GM12878 (cell line): ENCODE measurements around the gene PIEZO2. TPM values are rescaled to one million over a fixed set of nuclear protein-coding genes. Genes with fewer than 3 reads are reported as not detected.

Experiments
- ATAC-seq: fragments of 200-7000 bp; cut with Tn5 transposase; 3 replicates; pipeline ENCODE4 v1.9.1; 2020; ENCODE audit warnings: mild to moderate bottlenecking, moderate library complexity
- BruUV-seq: library from RNA; stranded (reverse); fragments of 400-500 nt; replicated peaks from 2 replicates; lab custom pipeline; 2021; lab: Mats Ljungman, UMichigan
- CTCF ChIA-PET: fragments of 300-600 bp; sonication (Branson Sonifier 250); formaldehyde crosslinking; extraction: SDS; loops from one replicate; lab custom pipeline; 2021; ENCODE audit warnings: inconsistent platforms; lab: Yijun Ruan, JAX
- POLR2A ChIA-PET: fragments of 350-600 bp; formaldehyde crosslinking; extraction: SDS; loops from one replicate; lab custom pipeline; 2021; ENCODE audit warnings: inconsistent platforms; lab: Charles Lee
- RAD21 ChIA-PET: fragments of 300-600 bp; sonication (Branson Sonifier 250); formaldehyde crosslinking; loops from one replicate; lab custom pipeline; 2023; ENCODE audit warnings: antibody characterized with exemption; ENCODE audit not compliant: unreplicated experiment; lab: Charles Lee
- SMC1A ChIA-PET: fragments of 300-600 bp; sonication (Branson Sonifier 250); formaldehyde crosslinking; loops from one replicate; lab custom pipeline; 2023; ENCODE audit not compliant: unreplicated experiment, uncharacterized antibody; lab: Charles Lee
- DNase-seq: peaks from one replicate; pipeline ENCODE4 v3.0.0-alpha.2; 2011; ENCODE audit warnings: low read depth, low spot score
- FAIRE-seq: peaks from 3 replicates; lab custom pipeline; 2011; peaks lifted over from hg19 to GRCh38; lab: Jason Lieb, UNC
- H2AFZ ChIP-seq: 2 replicates; pipeline ENCODE4 v1.6.0; 2011; ENCODE audit warnings: low read depth, low read length, control low read depth; ENCODE audit not compliant: control insufficient read depth
- H3K27ac ChIP-seq: 2 replicates; pipeline ENCODE4 v1.5.1; 2011; ENCODE audit warnings: control low read depth; ENCODE audit not compliant: control insufficient read depth, insufficient read depth
- H3K27me3 ChIP-seq, 2 experiments: replicated peaks in 1 of 2; 2 replicates each; pipeline versions ENCODE4 v1.6.0 to v1.6.1; 2011; ENCODE audit warnings: low read length in 1 of 2; ENCODE audit not compliant: control insufficient read depth in 2 of 2, insufficient read depth in 2 of 2
- H3K36me3 ChIP-seq, 2 experiments: 2 replicates each; pipeline ENCODE4 v1.5.1; 2011; ENCODE audit warnings: low read length in 1 of 2; ENCODE audit not compliant: control insufficient read depth in 2 of 2, insufficient read depth in 2 of 2
- H3K4me1 ChIP-seq: 2 replicates; pipeline ENCODE4 v1.6.1; 2011; ENCODE audit warnings: mild to moderate bottlenecking, low read length, moderate library complexity, mixed read lengths; ENCODE audit not compliant: control insufficient read depth, insufficient read depth
- H3K4me2 ChIP-seq: 2 replicates; pipeline ENCODE4 v1.6.0; 2011; ENCODE audit warnings: control low read depth; ENCODE audit not compliant: control insufficient read depth, insufficient read depth
- H3K4me3 ChIP-seq: fragments of 200-600 bp; sonication (generic); 2 replicates; pipeline ENCODE4 v1.5.1; 2016
- H3K79me2 ChIP-seq: 2 replicates; pipeline ENCODE4 v1.6.0; 2011; ENCODE audit warnings: low read length; ENCODE audit not compliant: control insufficient read depth, insufficient read depth
- H3K9ac ChIP-seq: 2 replicates; pipeline ENCODE4 v1.8.0; 2011; ENCODE audit warnings: low read length, control low read depth, mixed read lengths; ENCODE audit not compliant: control insufficient read depth, insufficient read depth
- H3K9me3 ChIP-seq: replicated peaks from 3 replicates; pipeline ENCODE4 v1.5.1; 2011; ENCODE audit warnings: mild to moderate bottlenecking, low read length; ENCODE audit not compliant: control insufficient read depth, insufficient read depth
- H4K20me1 ChIP-seq: 2 replicates; pipeline ENCODE4 v1.6.0; 2011; ENCODE audit not compliant: control insufficient read depth, insufficient read depth
- ATF3 ChIP-seq: IDR thresholded peaks from 2 replicates; pipeline ENCODE4 v1.6.1; 2011; ENCODE audit warnings: low read depth, mild to moderate bottlenecking, low read length, moderate library complexity, borderline replicate concordance; ENCODE audit errors: extremely low read depth
- BMI1 ChIP-seq: fragments of 450-650 bp; IDR thresholded peaks from 2 replicates; pipeline ENCODE4 v1.6.1; 2016; ENCODE audit warnings: mild to moderate bottlenecking, moderate library complexity, borderline replicate concordance
- CHD4 ChIP-seq: fragments of 200-600 bp; sonication (generic); IDR thresholded peaks from 2 replicates; pipeline ENCODE4 v1.6.1; 2016; ENCODE audit warnings: mild to moderate bottlenecking
- GATAD2B ChIP-seq: fragments of 450-650 bp; conservative IDR thresholded peaks from 2 replicates; pipeline ENCODE4 v1.6.1; 2017; ENCODE audit warnings: low read depth, mild to moderate bottlenecking, moderate library complexity
- JUNB ChIP-seq: IDR thresholded peaks from 2 replicates; pipeline ENCODE4 v1.6.1; 2016; ENCODE audit warnings: antibody characterized with exemption, mild to moderate bottlenecking
- SMAD5 ChIP-seq: IDR thresholded peaks from 2 replicates; pipeline ENCODE4 v1.6.1; 2016; ENCODE audit warnings: antibody characterized with exemption, low read depth
- SP1 ChIP-seq: IDR thresholded peaks from one replicate; pipeline ENCODE4 v1.6.1; 2011; ENCODE audit warnings: low read depth, low read length
- SUPT20H ChIP-seq: IDR thresholded peaks from 2 replicates; pipeline ENCODE4 v1.6.1; 2011; ENCODE audit warnings: low read depth, mild to moderate bottlenecking, low read length, moderate library complexity, borderline replicate concordance; ENCODE audit not compliant: control insufficient read depth
- TBL1XR1 ChIP-seq: IDR thresholded peaks from 2 replicates; pipeline ENCODE4 v1.6.1; 2012; ENCODE audit warnings: low read depth, low read length, improper control_type of control experiment
- WRNIP1 ChIP-seq: IDR thresholded peaks from 2 replicates; pipeline ENCODE4 v1.6.1; 2011; ENCODE audit warnings: low read depth, low read length, improper control_type of control experiment, borderline replicate concordance
- WGBS: methylation state at CpG from one replicate; pipeline ENCODE4 v1.1.6; 2016; ENCODE audit warnings: low lambda C conversion rate; ENCODE audit not compliant: insufficient replicate concordance, insufficient coverage; ENCODE audit errors: missing lambda C conversion rate; 5-methylcytosine and 5-hydroxymethylcytosine counted together
- in situ Hi-C: fragments of 300-500 bp; cut with MboI; formaldehyde crosslinking; loops from 9 replicates; pipeline ENCODE4 v1.14.3; 2018; ENCODE audit warnings: mixed read lengths
- intact Hi-C: fragments of 100-400 bp; cut with micrococcal nuclease; formaldehyde crosslinking; loops from one replicate; pipeline ENCODE4 v1.14.2; 2022; ENCODE audit not compliant: unreplicated experiment
- polyA plus RNA-seq, 11 experiments: library from polyadenylated mRNA; depleted of rRNA in 4 of 11; unstranded in 6 of 11; stranded (reverse) in 5 of 11; fragments of >200 nt; fragmentation: Nextera tagmentation in 4 of 11; fragmentation: Illumina TruSeq in 1 of 11; extraction: Ambion mirVana in 4 of 11; extraction: Trizol in 1 of 11; gene quantifications; 1 replicate in 1 of 11; 2 replicates in 10 of 11; pipeline versions ENCODE4 v1.2.1 to v1.2.3, GENCODE V29; 2011 to 2016; ENCODE audit warnings: inconsistent platforms in 2 of 11, missing spikeins in 2 of 11, low read depth in 1 of 11
- total RNA-seq, 4 experiments: library from RNA; depleted of rRNA in 3 of 4; stranded (reverse); fragments of >200 nt in 3 of 4; fragmentation: Illumina TruSeq in 1 of 4; extraction: Trizol in 1 of 4; gene quantifications; 2 replicates each; pipeline versions ENCODE4 v1.2.1 to v1.2.3, GENCODE V29; 2013 to 2021

Gene PIEZO2
- total and polyA plus RNA-seq, 10 of the 15 experiments (the other 5 are each of a cell fraction or from before 2014, with no cell fraction given): 6.7 to 42.3 (median 27.4) TPM

DNA sequence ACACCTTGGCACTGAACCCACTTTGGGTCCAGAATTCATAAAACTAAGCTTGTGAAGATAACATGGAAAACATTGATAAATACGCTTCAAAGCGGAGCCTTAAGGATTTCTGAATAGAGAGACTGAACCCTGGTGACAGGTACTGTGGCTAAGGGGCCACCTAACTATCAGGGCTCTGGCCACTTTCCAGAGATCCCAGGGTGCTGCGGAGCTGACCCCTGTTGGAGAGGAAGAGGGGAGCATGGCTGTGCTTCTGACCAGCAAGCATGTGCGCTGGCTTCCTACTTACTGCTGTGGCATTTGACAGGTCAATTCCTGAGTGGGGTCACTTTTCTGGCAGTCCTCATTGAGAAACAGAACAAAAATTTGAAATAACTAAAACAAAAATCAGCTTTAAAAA, 395.2 kb downstream of the PIEZO2 start:
- Histone ChIP-seq H2AFZ (no peak overlapping the region), H3K27ac (no peak overlapping the region), H3K9me3 (no peaks in the 10 kb centered on the region), H3K9ac (no peak overlapping the region), H3K79me2 (no peaks in the 10 kb centered on the region), H3K4me3 (no peak overlapping the region), H3K4me2 (no peak overlapping the region), H3K27me3 (no peaks in the 10 kb centered on the region)
- whole genome bisulfite sequencing: 69% methylated on average over 4 of the region's 4 CpGs
- ChIA-PET RAD21 (no interaction called here), POLR2A (no interaction called here)
- no peak for FAIRE-seq
- intact Hi-C loops: no loop called here
- TF ChIP-seq SP1 (no peak), TBL1XR1 (no peak), BMI1 (no peak), SUPT20H (no peak), JUNB (no peak), ATF3 (no peak), GATAD2B (no peak), CHD4 (no peak), SMAD5 (no peak), WRNIP1 (no peak)
- TF ChIP-seq, all 136 proteins: peak for 0
- in situ Hi-C loops: no loop called here
- no peak for ATAC-seq
- ChIA-PET CTCF (interaction anchor here (1.0 to 1.4 kb wide), 2 partner anchors 97 to 400 kb away, joined by 3 to 4 read pairs; no protein-coding TSS in a partner anchor), SMC1A (interaction anchor here (1.6 kb wide), 1 partner anchor 26 kb away, joined by 3 read pairs; no protein-coding TSS in a partner anchor)
- peaks cover 0 to 17% of the 10 kb centered on the region in 2 experiments for H3K36me3 ChIP-seq
- BruUV-seq: no TSS peak
- no peaks in the 10 kb centered on the region for H4K20me1 ChIP-seq
- DNase-seq: no peak
- H3K4me1 ChIP-seq: no peaks in the 10 kb centered on the region
